Measurements from ENCODE around the gene RIN1.
A peak's percentile ranks its signal among the peaks of the same experiment; 100 is the strongest.
"Not testable (repeated sequence)": the region's sequence is repeated elsewhere in the genome, so short reads cannot be mapped to it uniquely, and the experiment has no call there.

The RIN1 gene

GRCh38 chr11:66360406-66361073 lies 24.3 kb upstream of the RIN1 start:
- DNase-seq, result no peak

DNA sequence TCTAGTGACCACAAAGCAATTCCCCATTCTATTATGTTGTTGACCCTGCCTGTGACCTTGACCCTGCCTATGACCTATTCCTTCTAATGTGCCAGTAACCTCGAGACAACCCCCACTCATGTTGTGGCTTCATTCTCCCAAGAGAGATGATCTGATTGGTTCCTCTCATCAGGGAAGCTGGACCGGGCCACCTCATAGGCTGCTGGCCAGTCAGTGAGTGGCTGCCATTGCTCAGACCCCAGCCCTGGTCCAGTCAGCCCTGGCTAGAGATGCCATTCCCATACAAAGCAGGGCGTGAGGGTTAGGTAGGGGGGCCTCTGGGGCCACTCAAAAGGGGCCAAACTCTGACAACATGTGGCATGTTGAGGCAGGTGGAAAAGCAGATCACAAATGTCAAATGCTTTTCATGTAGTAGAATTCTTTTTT lies 23.4 kb upstream of the RIN1 start:
- DNase-seq, result no peak

GRCh38 chr11:66350560-66351235 lies 14.5 kb upstream of the RIN1 start:
- not testable (repeated sequence) for DNase-seq

- no peak for DNase-seq
These were observed 12.8 kb upstream of the RIN1 start for GRCh38 chr11:66349084-66349386.

DNA sequence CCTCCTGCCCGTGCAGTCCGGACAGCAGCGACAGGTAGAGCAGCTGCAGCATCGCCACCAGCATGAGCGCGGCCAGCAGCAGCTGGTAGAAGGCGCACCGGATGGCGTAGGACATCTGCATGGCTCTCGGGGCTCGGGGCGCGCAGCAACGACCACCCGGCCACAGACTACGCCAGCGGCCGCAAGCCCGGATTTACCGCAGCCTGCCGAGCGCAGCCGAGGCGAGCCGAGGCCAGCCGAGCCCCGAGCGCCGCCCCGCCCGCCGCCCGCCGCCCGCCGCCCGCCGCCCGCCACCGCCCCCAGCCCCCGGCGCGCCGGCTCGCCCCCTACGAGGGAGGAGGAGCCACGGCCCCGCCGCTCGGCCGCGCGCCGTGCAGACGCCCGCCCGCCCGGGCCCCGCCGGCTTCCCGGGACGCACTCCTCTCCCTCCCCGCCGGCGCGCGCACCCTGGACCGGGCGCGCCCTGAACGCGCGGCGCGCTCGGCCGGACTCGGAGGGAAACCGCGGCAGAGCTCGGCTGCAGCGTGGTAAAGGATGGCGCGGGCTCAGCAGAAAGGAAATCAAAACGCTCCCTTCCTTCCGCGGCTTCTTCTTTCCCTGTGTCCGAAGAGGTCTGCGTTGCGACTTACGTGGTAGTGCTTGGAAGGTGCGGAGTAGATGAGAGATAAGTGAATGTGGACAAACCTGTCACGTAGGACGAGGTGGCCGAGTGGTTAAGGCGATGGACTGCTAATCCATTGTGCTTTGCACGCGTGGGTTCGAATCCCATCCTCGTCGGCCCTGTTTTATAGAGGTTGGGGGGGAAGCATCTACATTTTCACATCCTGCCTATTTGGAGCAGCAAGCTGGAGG lies 11.4 kb upstream of the RIN1 start, which contains the start of gene B4GAT1:
Gene B4GAT1 (minus strand): TSS at position 205 of the 852 bp plus-strand sequence. CDS start 84 bp downstream, at position 121.
- DNase-seq, result peak; percentile 93

- DNase-seq, result no peak
These were observed 10.5 kb upstream of the RIN1 start for GRCh38 chr11:66346476-66347424.

- no peak for DNase-seq
These were observed 9.0 kb upstream of the RIN1 start for GRCh38 chr11:66345316-66345649.

GRCh38 chr11:66344550-66345315 lies 8.5 kb upstream of the RIN1 start, which contains the start of gene BRMS1:
BRMS1 (minus strand) TSS chr11:66345104; CDS start chr11:66342234, 2,870 bp downstream.
- peak; percentile 98 for DNase-seq

GRCh38 chr11:66343176-66343575 lies 6.9 kb upstream of the RIN1 start:
- DNase-seq, result no peak

- no peak for DNase-seq
These were observed 5.4 kb upstream of the RIN1 start for GRCh38 chr11:66341502-66342126.

DNA sequence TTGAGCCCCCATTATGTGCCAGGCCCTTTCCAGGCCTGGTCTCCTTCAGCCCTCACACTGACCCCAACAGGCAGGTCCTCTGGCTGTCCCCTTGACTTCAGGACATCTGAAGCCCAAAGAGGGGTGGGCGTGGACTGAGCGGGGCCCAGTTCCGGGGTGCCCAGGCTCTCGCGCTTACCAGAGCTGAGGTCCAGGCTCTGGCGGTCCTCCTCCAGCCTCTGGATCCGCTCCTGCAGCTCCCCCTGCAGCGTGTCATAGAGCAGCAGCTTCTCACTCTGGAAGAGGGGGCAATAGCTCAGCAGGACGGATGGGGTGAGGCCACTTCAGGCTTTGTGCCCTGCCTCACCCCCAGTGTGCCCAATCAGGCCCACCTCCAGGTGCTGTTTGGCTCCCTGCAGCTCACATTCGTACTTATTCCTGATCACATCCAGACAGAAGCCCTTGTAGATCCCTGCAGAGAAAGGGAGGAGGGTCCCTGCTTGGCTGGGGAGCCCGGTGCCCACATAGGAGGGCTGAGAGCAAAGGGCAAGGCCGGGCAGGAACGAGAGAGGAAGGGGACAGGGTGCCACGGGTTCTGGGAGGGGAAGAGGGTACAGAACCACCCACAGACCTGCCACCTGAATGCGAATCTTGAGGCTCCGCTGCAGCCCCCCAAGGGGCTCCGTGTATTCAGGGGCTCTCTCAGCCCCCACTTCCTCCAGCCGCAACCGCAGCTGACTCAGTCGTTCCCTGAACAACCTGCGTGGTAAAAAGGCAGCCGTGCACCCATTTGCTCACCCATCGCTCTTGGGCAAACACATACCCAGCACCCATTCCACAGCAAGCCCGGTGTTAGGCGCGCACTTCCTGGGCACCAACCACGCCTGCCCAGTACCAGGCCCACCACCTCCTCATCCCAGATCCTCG lies 4.6 kb upstream of the RIN1 start:
- no peak for DNase-seq

DNA sequence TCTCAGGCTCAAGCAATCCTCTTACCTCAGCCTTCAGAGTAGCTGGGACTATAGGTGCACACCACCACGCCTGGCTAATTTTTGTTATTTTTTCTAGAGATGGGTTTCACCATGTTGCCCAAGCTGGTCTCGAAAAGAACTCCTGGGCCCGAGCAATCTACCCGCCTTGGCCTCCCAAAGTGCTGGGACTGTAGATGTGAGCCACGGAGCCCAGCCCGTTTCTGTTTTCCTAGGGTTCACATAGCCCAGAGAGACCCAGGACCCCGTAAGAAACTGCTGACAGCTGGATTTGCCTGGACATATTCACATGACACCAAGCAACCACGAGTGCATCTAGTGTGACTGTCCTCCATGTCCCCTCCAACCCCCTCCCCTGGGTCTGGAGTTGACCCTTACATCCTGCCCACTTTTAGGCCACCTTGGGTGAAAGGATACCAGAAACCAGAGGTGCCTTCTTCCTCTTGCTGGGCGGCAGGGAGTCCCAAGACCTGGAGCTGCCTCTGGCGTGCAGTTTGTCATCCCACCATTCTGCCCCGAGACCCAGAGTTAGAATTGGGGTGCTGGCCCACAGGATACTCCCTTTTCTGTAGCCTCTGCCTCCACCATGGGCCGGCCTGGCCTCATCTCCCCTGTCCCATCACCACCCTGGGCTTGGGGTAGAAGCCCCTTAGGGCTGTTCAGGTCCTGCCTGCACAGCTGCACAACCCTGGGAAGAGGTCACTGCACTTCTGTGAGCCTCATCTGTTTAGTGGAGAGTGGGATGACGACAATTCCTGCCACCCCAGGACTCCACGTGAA lies 3.7 kb upstream of the RIN1 start:
- no peak for DNase-seq

DNA sequence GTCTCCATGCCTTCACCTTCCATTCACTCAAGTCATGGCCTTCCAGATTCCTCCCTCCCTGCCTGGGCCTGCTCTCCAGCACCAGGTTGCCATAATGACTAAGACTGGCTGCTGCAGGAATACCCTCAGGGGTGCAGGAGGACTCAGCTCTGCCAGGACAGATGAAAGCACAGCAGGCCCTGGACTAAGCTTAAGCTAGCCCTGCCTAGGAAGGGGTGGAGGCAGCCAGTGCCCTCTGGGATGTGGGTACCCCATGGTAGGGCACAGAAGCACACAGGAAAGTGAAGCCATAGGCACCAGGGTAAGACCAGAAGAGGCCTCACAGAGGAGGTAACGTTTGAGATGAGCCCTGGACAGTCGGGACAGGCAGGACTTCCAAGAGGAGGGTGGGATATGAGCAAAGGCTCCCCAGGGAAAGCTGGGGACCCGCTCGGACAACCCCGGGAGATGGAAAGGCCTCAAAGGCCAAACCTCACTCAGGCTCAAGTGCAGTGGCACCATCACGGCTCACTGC lies 3.0 kb upstream of the RIN1 start:
- no peak for DNase-seq

DNA sequence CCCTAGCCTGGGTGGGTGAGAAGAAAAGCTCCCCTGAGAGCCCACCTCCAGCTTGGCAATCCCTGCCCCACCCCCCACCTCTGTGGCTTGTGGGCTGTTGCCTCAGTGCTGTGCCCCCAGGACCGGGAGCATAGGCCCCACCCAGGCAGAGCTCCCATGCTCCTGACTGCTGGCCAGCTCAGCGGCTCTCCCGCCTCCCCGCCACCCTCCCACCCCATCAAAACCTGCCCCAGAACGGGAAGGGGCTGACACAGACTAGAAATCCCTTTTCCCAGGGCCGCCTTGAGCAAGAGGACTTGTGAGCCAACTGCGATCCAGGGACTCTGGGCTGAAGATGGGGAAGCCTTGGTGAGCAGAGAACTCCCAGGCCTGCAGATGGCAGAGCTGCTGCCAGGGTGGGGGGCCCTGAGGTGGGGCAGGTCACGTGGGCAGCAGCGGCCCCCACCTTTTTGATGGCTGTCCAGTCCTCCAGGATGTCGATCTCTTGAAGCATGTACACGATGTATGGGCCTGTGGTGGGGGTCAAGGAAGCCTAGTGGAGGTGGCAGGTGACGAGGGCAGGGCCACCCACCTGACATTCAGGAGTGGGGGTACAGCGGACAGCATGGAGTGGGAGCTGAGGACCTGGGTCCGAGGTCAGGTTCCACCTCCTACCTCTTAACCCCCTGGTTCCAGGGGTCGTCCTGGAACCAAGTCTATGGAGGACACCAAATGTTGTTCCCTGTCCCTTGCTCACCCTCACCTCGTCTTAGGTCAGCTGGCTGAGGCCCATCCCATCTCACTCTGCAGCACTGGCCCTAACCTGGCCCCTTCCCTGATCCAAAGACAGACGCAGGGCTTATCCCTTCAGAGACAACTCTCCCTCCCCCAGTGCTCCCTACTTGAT lies 2.3 kb upstream of the RIN1 start:
- DNase-seq, result no peak

- DNase-seq, result no peak
These were observed 1.1 kb upstream of the RIN1 start for GRCh38 chr11:66337103-66337899.

- no peak for DNase-seq
These were observed 552 bp downstream of the RIN1 start for GRCh38 chr11:66335531-66336233.

Measured in activated CD4-positive, alpha-beta T cell treated with anti-CD3 and anti-CD28 coated beads, Interleukin-2, Interleukin-6, amounts not matched to agents 100 ng/mL and 50 ng/mL, durations not matched to agents 16 hours and 8 hours (primary cell).